Right cardiac atrium (tissue), 5 donors: ENCODE results near the gene CFAP157. TPM values are rescaled to one million over a fixed set of nuclear protein-coding genes. Genes with fewer than 3 reads are reported as not detected.
A peak's percentile ranks its signal among the peaks of the same experiment; 100 is the strongest.

Experiments used
- ATAC-seq, 2 donors: fragments of 200-7000 bp; cut with Tn5 transposase; one replicate each; pipeline versions ENCODE4 v1.8.0 to v1.9.1; 2020; ENCODE audit warnings: moderate library complexity in 2 of 2, mild to moderate bottlenecking in 1 of 2
- DNase-seq, 3 donors: peaks; one replicate each; pipeline ENCODE4 v3.0.0-alpha.2; 2020
- H3K27ac ChIP-seq: one replicate; pipeline ENCODE4 v1.5.1; 2013; ENCODE audit warnings: mild to moderate bottlenecking, low read length, control low read depth, moderate library complexity
- H3K27me3 ChIP-seq: one replicate; pipeline ENCODE4 v1.6.1; 2013; ENCODE audit not compliant: control insufficient read depth, insufficient read depth
- H3K4me1 ChIP-seq: one replicate; pipeline ENCODE4 v1.6.1; 2013; ENCODE audit warnings: low read length; ENCODE audit not compliant: control insufficient read depth, insufficient read depth
- H3K4me3 ChIP-seq: one replicate; pipeline ENCODE4 v1.5.1; 2013; ENCODE audit warnings: low read length, control low read depth
- H3K9me3 ChIP-seq: one replicate; pipeline ENCODE4 v1.6.1; 2013; ENCODE audit warnings: low read length; ENCODE audit not compliant: control insufficient read depth
- WGBS: extraction: QIAGEN DNeasy Blood & Tissue Kit; methylation state at CpG from one replicate; pipeline ENCODE4 v1.1.7; 2013; 5-methylcytosine and 5-hydroxymethylcytosine counted together
- intact Hi-C, 4 donors: fragments of 100-400 bp; cut with DNase I; formaldehyde crosslinking; loops; one replicate each; pipeline versions ENCODE4 v1.11.0 to v1.14.0; 2022 to 2023
- polyA plus RNA-seq: library from polyadenylated mRNA; stranded (reverse); fragments of 200-250 nt; gene quantifications from one replicate; pipeline ENCODE4 v1.2.3, GENCODE V29; 2013
- total RNA-seq, 4 donors: library from RNA; stranded (reverse); fragmentation: NEBNext Ultra II Directional; extraction: Animal tissue kit (Norgen Biotek cat#: 25700); gene quantifications; one replicate each; pipeline ENCODE4 v1.2.1, GENCODE V29; 2021
- donor health status: healthy with polysubstance abuse.
- donor health status: DM: no; HTN: yes; CAD: no.
- donor health status: DM: no; HTN: no; CAD: no.
- donor health status: DM: no; HTN: yes; CAD: no; lungs with severe emphysema.
- donor health status: DM: yes; HTN: yes; CAD: no.

The CFAP157 gene
- total and polyA plus RNA-seq, 5 donors = 0.18 TPM; not detected in 4

GRCh38 chr9:127716412-127716811, 9.6 kb downstream of the CFAP157 start:
- ATAC-seq (no peak), DNase-seq (no peak)
- peak overlapping the region; percentile 49 for H3K27ac ChIP-seq
- intact Hi-C loops = loop anchor here in 2 of 4 donors (5.0 kb wide), 2 partner anchors 104 to 109 kb away; partner anchors contain the start of gene STXBP1 (in 1 of the 2)
- no peaks in the 10 kb centered on the region for H3K9me3 ChIP-seq
- no peaks in the 10 kb centered on the region for H3K4me1 ChIP-seq
- no peak overlapping the region for H3K4me3 ChIP-seq
- no peaks in the 10 kb centered on the region for H3K27me3 ChIP-seq
- 82% methylated on average over 9 of the region's 9 CpGs for whole genome bisulfite sequencing

GRCh38 chr9:127717766-127718165, 11.0 kb downstream of the CFAP157 start:
- 69% methylated on average over 5 of the region's 5 CpGs for WGBS
- intact Hi-C loops = loop anchor here in 2 of 4 donors (5.0 kb wide), 2 partner anchors 105 to 110 kb away; partner anchors contain the start of gene STXBP1 (in 1 of the 2)
- Histone ChIP-seq H3K4me1 (no peaks in the 10 kb centered on the region), H3K9me3 (no peaks in the 10 kb centered on the region), H3K4me3 (no peak overlapping the region), H3K27me3 (no peaks in the 10 kb centered on the region), H3K27ac (no peak overlapping the region)
- ATAC-seq (no peak), DNase-seq (no peak)

GRCh38 chr9:127720031-127720864, 13.5 kb downstream of the CFAP157 start:
- no peaks in the 10 kb centered on the region for H3K9me3 ChIP-seq
- H3K4me3 ChIP-seq = no peak overlapping the region
- DNase-seq = peak in 1 of 3 donors; percentile 43
- H3K4me1 ChIP-seq = no peaks in the 10 kb centered on the region
- intact Hi-C loops = loop anchor here in 1 of 4 donors (5.0 kb wide), 1 partner anchor 218 kb away; no protein-coding TSS in a partner anchor
- no peak overlapping the region for H3K27ac ChIP-seq
- ATAC-seq = no peak
- WGBS = 76% methylated on average over 12 of the region's 12 CpGs
- no peaks in the 10 kb centered on the region for H3K27me3 ChIP-seq

- no peaks in the 10 kb centered on the region for H3K9me3 ChIP-seq
- no peak overlapping the region for H3K27ac ChIP-seq
- no peaks in the 10 kb centered on the region for H3K4me1 ChIP-seq
- ATAC-seq (no peak), DNase-seq (peak in 1 of 3 donors; percentile 39)
- no peak overlapping the region for H3K4me3 ChIP-seq
- intact Hi-C loops = loop anchor here in 1 of 4 donors (5.0 kb wide), 1 partner anchor 219 kb away; no protein-coding TSS in a partner anchor
- no peaks in the 10 kb centered on the region for H3K27me3 ChIP-seq
These were observed 14.1 kb downstream of the CFAP157 start for GRCh38 chr9:127720865-127721227.

- no peak overlapping the region for H3K27ac ChIP-seq
- peak in 1 of 3 donors; percentile 24 for DNase-seq
- no peak overlapping the region for H3K4me3 ChIP-seq
- WGBS = 55% methylated on average over 11 of the region's 11 CpGs
- no peaks in the 10 kb centered on the region for H3K27me3 ChIP-seq
- no peaks in the 10 kb centered on the region for H3K4me1 ChIP-seq
- H3K9me3 ChIP-seq = no peaks in the 10 kb centered on the region
- ATAC-seq = no peak
- intact Hi-C loops = loop anchor here in 1 of 4 donors (5.0 kb wide), 1 partner anchor 219 kb away; no protein-coding TSS in a partner anchor
These were observed 14.6 kb downstream of the CFAP157 start for GRCh38 chr9:127721391-127721821.

- WGBS = 79% methylated on average over 12 of the region's 12 CpGs
- H3K27ac ChIP-seq = no peak overlapping the region
- no peaks in the 10 kb centered on the region for H3K27me3 ChIP-seq
- H3K9me3 ChIP-seq = no peaks in the 10 kb centered on the region
- intact Hi-C loops = loop anchor here in 1 of 4 donors (5.0 kb wide), 1 partner anchor 220 kb away; no protein-coding TSS in a partner anchor
- H3K4me1 ChIP-seq = no peaks in the 10 kb centered on the region
- ATAC-seq (no peak), DNase-seq (peak in 1 of 3 donors; percentile 35)
- no peak overlapping the region for H3K4me3 ChIP-seq
These were observed 15.4 kb downstream of the CFAP157 start for GRCh38 chr9:127722055-127722745.

- 96% methylated on average over 13 of the region's 13 CpGs for WGBS
- intact Hi-C loops = loop anchor here in 1 of 4 donors (5.0 kb wide), 1 partner anchor 221 kb away; no protein-coding TSS in a partner anchor
- peak in 1 of 3 donors; percentile 51 for DNase-seq
- no peaks in the 10 kb centered on the region for H3K9me3 ChIP-seq
- no peak overlapping the region for H3K27ac ChIP-seq
- no peaks in the 10 kb centered on the region for H3K4me1 ChIP-seq
- H3K27me3 ChIP-seq = no peaks in the 10 kb centered on the region
- H3K4me3 ChIP-seq = no peak overlapping the region
- ATAC-seq = no peak
These were observed 16.2 kb downstream of the CFAP157 start for GRCh38 chr9:127723013-127723412.

GRCh38 chr9:127723444-127723843, 16.7 kb downstream of the CFAP157 start:
- Histone ChIP-seq H3K4me1 (no peaks in the 10 kb centered on the region), H3K27ac (no peak overlapping the region), H3K27me3 (no peaks in the 10 kb centered on the region), H3K4me3 (no peak overlapping the region), H3K9me3 (no peaks in the 10 kb centered on the region)
- WGBS = 85% methylated on average over 5 of the region's 5 CpGs
- ATAC-seq (peak in 1 of 2 donors; percentile 7), DNase-seq (peak in 2 of 3 donors; percentile 46 to 57)
- intact Hi-C loops = loop anchor here in 1 of 4 donors (5.0 kb wide), 1 partner anchor 221 kb away; no protein-coding TSS in a partner anchor

- Histone ChIP-seq H3K27me3 (no peaks in the 10 kb centered on the region), H3K27ac (no peak overlapping the region), H3K4me1 (no peaks in the 10 kb centered on the region), H3K4me3 (no peak overlapping the region), H3K9me3 (no peaks in the 10 kb centered on the region)
- DNase-seq (peak in 2 of 3 donors; percentile 68 to 70), ATAC-seq (peak; percentile 10 to 30)
- intact Hi-C loops = loop anchor here in 1 of 4 donors (5.0 kb wide), 1 partner anchor 222 kb away; no protein-coding TSS in a partner anchor
- WGBS = 45% methylated on average over 23 of the region's 23 CpGs
These were observed 17.2 kb downstream of the CFAP157 start for GRCh38 chr9:127724012-127724411.

GRCh38 chr9:127726871-127727270, 20.1 kb downstream of the CFAP157 start:
- WGBS = 80% methylated on average over 8 of the region's 8 CpGs
- intact Hi-C loops = no loop called here
- no peaks in the 10 kb centered on the region for H3K4me1 ChIP-seq
- H3K9me3 ChIP-seq = no peaks in the 10 kb centered on the region
- DNase-seq (peak in 1 of 3 donors; percentile 40), ATAC-seq (no peak)
- H3K27me3 ChIP-seq = no peaks in the 10 kb centered on the region
- no peak overlapping the region for H3K4me3 ChIP-seq
- no peak overlapping the region for H3K27ac ChIP-seq
